Dermis microvascular lymphatic vessel endothelial cell (primary cell): ENCODE data around the gene ALG10B. TPM values are rescaled to one million over a fixed set of nuclear protein-coding genes. Genes with fewer than 3 reads are reported as not detected.
"Not testable (repeated sequence)": the region's sequence is repeated elsewhere in the genome, so short reads cannot be mapped to it uniquely, and the experiment has no call there.

ENCODE experiments used
- DNase-seq, 2 donors: peaks; one replicate each; pipeline versions ENCODE4 v3.0.0 to v3.0.0-alpha.2; 2010; ENCODE audit warnings: low read depth in 2 of 2
- total RNA-seq: library from RNA; depleted of rRNA; stranded (reverse); fragments of >200 nt; gene quantifications from 2 replicates; pipeline ENCODE4 v1.2.1, GENCODE V29; 2014

Gene ALG10B, protein sequence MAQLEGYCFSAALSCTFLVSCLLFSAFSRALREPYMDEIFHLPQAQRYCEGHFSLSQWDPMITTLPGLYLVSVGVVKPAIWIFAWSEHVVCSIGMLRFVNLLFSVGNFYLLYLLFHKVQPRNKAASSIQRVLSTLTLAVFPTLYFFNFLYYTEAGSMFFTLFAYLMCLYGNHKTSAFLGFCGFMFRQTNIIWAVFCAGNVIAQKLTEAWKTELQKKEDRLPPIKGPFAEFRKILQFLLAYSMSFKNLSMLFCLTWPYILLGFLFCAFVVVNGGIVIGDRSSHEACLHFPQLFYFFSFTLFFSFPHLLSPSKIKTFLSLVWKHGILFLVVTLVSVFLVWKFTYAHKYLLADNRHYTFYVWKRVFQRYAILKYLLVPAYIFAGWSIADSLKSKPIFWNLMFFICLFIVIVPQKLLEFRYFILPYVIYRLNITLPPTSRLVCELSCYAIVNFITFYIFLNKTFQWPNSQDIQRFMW
- 3.0 and 6.8 TPM in 2 replicates for total RNA-seq

DNA sequence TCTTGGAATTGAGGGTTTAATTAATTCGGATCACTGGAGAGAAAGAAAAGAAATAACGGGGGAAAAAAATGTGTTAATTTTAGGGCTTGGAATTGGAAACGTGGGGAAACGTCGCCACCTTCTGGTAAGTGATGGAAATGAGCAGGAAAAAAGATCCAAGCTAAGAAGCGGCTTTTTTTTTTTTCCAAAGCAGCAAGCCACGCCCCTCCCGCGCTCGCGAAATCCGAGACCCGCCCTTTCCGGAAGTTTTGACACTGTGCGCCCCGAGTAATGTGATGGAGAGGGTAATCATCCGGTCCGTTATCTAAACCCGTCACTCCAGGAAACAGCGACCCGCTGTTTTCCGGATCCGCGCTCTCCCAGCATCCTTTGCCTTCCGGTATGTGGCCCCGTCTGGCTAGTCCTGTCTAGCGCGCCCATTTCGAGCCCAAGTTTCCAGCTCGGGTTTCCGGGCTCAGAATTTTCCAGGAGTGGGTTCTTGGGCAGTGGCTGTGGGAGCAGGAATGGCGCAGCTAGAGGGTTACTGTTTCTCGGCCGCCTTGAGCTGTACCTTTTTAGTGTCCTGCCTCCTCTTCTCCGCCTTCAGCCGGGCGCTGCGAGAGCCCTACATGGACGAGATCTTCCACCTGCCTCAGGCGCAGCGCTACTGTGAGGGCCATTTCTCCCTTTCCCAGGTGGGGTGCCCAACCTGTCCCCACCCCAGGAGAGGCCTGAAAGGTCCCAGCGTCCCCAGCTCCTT, at the start of gene ALG10B:
ALG10B (plus strand) TSS at position 384 of the 739 bp plus-strand sequence; CDS start at position 504, 120 bp downstream.
- DNase-seq = peak; percentile 97

- no peak for DNase-seq
Measured at GRCh38 chr12:38268612-38269011, 48.0 kb upstream of the ALG10B start.

- DNase-seq = no peak
Measured at GRCh38 chr12:38269897-38270296, 46.7 kb upstream of the ALG10B start.

DNA sequence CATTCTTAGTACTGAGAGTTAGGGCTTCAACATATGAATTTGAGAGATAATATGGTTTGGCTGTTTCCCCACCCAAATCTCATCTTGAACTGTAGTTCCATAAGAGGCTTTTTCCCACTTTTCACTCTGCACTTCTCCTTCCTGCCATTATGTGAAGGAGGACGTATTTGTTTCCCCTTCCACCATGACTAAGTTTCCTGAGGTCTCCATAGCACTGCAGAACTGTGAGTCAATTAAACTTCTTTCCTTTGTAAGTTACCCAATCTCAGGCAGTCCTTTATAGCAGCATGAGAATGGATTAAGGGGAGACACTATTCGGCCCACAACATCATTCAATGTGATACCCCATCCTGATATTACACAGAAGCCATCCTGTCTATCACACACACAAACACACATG, 36.8 kb upstream of the ALG10B start:
- DNase-seq = peak in 1 of 2 donors; percentile 7

GRCh38 chr12:38282886-38283285, 33.7 kb upstream of the ALG10B start:
- DNase-seq = no peak

DNA sequence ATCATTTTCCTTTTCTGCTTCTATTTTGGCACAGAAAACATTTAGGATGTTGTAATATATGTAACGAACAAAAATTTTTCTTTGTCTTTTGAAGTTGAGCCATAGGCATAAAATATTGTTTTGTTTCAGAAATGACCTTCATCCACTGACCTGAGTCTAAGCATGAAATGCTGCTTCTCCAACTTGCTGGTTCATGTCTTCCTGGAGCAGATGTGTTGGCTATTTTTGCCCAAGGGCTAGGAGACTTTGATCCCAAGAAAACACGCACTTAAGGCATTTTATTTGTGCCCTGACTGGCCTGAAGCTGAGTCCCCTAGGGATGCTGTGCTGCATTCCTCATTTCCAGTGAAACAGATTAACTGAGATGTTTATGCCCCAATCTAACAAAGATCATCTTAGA, 27.2 kb upstream of the ALG10B start:
- no peak for DNase-seq

DNA sequence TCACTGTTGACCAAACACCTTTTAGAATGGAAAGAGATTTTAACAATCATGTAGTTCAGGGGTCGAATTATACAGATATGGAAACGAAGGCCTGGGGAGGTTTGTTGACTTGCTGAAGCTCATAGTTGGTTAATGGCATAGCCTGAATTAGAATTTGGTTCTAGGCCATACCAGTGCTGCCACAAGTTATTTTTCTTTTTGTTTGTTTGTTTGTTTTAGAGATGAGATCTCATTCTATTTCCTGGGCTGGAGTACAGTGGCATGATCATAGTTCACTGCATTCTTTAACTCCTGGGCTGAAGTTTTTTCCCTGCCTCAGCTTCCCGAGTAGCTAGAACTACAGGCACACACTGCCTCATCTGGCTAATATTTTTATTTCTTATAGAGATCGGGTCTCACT, 25.4 kb upstream of the ALG10B start:
- DNase-seq = no peak

GRCh38 chr12:38302972-38303371, 13.6 kb upstream of the ALG10B start:
- not testable (repeated sequence) for DNase-seq

- not testable (repeated sequence) for DNase-seq
Measured at GRCh38 chr12:38321966-38322365, 5.4 kb downstream of the ALG10B start.

GRCh38 chr12:38324912-38325311, 8.3 kb downstream of the ALG10B start:
- DNase-seq = no peak

DNA sequence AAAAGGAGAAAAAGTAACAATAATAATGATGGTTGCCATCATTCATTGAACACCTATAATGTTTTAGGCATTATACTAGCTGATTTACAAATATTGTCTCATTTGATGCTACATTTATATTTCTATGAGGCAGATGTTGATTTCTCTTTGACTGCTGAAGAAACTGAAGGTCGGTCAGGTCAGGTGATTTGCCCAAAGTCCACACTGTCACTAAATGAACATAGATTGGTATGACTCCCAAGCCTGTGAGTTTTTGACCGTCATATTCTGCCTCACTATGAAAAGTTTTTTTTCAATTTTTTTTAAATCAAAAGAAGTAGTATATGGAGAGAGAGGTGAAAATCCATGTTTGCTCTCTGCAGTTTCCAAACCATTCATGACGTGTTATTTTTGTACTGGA, 10.8 kb downstream of the ALG10B start:
- no peak for DNase-seq

DNA sequence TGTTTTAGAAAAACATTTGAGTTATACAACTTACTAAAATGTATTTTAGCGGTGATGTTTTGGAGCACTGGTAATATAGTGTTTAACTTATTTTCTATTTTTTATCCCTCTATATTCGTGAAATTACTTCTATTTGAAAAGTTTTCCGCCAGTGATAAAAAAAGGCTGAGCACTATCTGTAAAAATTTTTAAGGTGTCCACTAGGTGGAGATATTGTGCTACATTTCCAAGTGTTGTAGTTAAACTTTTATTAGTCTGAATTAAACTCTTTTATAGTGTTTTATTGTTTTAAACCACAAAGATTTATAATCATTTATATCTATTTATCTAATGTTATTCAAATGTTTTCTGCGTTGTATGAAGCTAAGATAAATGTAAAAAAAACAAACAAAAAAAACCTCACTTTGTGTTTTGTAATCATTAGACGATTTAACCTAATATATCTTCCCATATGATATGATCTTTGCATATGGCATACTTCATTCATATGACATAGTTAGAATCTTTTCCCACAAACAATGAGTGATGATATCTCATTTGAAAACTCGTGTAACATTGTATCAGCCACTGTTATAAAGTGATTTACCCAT, 11.8 kb downstream of the ALG10B start:
- peak; percentile 20 to 47 for DNase-seq

- not testable (repeated sequence) for DNase-seq
Measured at GRCh38 chr12:38330414-38330813, 13.8 kb downstream of the ALG10B start.

DNA sequence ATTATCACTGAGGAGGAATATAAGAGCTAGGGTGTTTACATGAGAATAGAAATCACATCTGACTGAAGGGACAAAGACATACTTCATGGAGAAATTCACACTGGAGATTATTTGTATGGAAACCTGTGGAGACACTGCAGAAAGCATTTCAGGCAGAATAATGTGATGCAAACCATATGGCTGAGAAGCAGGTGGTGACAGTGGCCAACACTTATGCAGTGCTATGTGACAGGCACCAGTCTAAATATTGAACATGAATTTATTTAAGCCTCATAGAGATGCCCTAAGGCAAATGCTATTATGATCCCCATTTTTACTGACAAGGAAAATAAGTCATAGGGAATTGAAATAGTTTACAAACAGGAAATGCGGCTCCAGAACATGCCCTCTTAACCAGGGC, 16.2 kb downstream of the ALG10B start:
- DNase-seq = no peak

GRCh38 chr12:38342444-38342843, 25.9 kb downstream of the ALG10B start:
- DNase-seq = no peak

- DNase-seq = not testable (repeated sequence)
Measured at GRCh38 chr12:38343256-38343655, 26.7 kb downstream of the ALG10B start.

GRCh38 chr12:38343916-38344315, 27.3 kb downstream of the ALG10B start:
- not testable (repeated sequence) for DNase-seq

- DNase-seq = no peak
Measured at GRCh38 chr12:38350342-38351174, 34.0 kb downstream of the ALG10B start.

DNA sequence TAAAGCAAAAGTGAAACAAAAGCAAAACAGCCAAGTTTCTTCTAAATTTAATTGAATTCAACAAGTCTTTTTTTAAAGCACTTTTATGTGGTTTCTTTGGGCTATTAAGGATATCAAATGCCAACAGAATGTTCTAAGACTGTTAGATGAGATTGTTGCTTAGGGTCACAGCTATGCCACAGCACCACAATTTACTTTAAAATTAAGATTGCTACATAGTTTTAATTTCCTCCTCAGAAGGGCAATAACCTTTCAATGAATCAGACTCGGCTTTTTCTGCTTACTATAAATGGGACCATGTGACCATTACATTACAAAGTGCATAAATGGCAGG, 34.6 kb downstream of the ALG10B start:
- DNase-seq = not testable (repeated sequence)

GRCh38 chr12:38367506-38367905, 50.9 kb downstream of the ALG10B start:
- no peak for DNase-seq

DNA sequence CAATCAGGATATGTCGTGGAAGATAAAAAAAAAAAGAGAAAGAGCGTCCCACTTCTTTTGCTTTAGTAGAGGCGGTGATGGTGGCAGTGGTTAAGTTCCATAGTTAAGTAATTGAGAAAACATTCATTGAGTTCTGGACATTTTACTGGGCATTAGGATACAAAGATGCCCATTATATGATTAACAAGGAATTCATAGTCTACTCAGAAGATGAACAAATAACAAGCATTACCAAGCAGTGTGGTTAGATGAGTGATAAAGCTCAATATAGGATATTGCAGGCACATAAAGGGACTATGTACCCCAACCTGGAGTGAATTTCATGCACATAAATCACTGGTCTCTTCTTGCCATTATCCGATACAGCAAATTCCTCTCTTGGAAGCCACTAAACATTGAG, 53.7 kb downstream of the ALG10B start:
- no peak for DNase-seq
